Activated CD4-positive, alpha-beta T cell treated with anti-CD3 and anti-CD28 coated beads for 24 hours (primary cell): ENCODE results near the gene EFNA4.
A peak's percentile ranks its signal among the peaks of the same experiment; 100 is the strongest.

ENCODE experiments used
- DNase-seq, 2 donors: peaks; one replicate each; pipeline ENCODE4 v3.0.0-alpha.2; 2020; ENCODE audit warnings: low read depth in 2 of 2

EFNA4 gene

GRCh38 chr1:155051777-155052398 is 11.7 kb upstream of the EFNA4 start:
- peak in 1 of 2 donors; percentile 29 for DNase-seq

DNA sequence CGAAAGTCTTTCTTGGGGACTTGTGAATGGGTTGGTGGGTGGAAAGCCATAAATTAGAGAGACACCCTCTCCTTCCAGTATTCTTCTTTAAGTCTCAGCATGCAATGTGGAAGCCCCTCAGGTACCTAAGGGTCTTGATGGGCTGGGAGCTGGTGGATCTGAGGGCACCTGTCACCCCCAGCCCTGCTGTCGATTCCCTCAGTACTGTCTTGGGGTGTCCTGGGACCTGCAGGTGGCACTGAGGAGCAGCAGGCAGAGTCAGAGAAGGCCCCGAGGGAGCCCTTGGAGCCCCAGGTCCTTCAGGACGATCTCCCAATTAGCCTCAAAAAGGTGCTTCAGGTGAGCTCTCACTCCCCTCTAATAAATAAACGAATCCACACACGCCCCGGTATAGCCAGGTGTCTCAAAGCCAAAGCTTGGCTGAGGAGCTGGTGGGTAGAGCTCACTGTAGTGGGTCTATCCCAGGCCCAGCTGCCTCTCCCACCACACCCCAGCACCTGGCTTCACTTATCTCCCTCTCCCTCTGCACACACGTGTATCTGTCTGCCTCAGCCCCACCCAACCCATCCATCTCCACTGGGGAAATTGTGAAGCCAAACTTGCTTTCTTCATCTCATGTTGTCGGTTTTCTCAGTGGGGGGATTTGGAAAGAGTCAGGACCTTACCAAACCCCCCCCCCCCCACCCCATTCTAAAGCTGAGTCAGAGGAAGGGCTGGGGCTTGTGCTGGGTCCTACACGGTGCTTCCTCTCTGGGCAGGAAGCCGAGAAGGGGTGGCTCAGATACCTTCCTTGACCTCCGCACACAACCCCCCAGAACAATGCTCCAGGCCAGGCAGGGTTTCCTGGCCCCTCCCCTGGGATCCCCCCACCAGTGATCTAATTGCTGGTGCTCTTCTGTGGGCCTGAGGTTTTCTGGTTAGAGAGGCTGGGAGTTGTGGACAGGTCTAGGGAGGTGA is 10.8 kb upstream of the EFNA4 start:
- DNase-seq = no peak

DNA sequence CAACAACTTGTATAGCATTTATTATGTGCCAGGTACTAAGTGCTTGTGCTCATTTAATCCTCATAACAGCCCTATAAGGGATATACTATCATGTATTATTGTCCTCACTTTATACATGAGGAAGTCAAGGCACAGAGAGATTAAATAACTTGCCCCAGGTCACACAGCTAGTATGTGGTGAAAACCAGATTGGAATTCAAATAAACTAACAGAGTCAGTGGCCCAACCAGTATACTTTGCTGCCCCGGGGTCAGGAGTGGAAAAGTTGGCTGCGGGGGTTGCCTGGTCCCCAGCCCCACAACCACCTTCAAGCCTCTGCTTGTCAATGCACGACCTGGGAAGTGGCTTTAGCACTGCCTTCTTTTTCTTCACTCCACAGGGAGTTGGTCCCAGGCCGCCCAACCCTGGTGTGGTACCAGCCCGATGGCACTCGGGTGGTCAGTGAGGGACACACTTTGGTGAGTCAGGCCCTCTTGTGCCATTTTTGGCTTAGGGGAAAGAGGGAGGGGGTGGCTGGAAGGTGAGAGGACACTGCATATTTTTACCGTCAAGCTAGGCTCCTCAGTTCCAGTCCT is 9.9 kb upstream of the EFNA4 start:
- DNase-seq = no peak

GRCh38 chr1:155057104-155057503 is 6.4 kb upstream of the EFNA4 start:
- no peak for DNase-seq

- DNase-seq = no peak
Measured at GRCh38 chr1:155057788-155058211, 5.7 kb upstream of the EFNA4 start.

GRCh38 chr1:155060736-155061135 is 2.8 kb upstream of the EFNA4 start:
- DNase-seq = no peak

DNA sequence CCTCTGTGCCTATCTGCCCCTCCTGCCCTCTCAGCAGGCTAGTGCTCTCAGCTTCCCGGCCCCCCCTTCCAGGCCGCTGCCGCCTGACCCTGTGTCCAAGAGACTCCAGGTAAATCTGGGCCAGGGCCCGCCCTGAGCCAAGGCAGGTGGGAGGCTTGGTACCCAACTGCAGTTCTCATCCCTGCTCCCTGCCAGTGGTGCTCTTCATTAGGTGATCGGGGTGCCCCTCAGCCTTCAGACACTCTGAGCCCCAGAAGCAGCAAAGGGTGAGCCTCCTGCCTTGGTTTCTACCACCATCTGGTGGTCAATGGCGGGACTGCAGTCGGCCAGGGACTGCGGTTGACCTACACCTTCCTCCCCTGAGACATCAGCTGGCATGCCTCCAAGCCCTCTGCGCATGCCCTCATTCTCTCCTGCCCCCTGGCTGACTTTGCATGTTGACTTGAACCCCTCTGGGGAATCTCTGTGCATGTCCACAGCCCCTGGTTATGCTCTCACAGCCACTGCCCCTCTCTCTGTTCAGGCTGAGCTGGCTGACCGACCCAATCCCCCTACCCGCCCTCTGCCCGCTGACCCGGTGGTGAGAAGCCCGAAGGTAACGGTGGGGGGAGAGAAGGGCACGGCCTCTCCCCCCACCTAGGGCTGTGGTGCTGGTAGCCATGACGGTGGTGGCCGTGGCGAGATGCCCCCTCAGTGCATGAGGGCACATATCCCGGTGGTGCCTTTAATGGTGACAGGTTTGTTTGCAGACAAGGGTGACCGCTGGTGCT is 2.0 kb upstream of the EFNA4 start:
- DNase-seq = peak; percentile 95 to 98

DNA sequence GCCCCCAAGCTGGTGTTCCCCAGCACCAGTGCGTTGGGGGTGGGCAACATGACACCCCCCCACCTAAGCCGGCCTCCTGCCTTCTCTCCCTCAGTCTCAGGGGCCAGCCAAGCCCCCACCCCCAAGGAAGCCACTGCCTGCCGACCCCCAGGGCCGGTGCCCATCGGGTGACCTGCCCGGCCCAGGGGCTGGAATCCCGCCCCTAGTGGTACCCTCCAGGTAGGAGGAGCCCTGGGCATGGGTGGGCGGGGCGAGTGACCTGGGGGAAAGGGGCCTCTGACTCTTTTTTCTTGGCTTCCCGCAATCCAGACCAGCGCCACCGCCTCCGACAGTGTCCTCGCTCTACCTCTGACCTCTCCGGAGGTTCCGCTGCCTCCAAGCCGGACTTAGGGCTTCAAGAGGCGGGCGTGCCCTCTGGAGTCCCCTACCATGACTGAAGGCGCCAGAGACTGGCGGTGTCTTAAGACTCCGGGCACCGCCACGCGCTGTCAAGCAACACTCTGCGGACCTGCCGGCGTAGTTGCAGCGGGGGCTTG is 1.3 kb upstream of the EFNA4 start:
- DNase-seq = no peak

GRCh38 chr1:155062702-155063411 is 683 bp upstream of the EFNA4 start:
- DNase-seq = peak; percentile 73 to 77

- DNase-seq = no peak
Measured at GRCh38 chr1:155064111-155064831, 731 bp downstream of the EFNA4 start.

DNA sequence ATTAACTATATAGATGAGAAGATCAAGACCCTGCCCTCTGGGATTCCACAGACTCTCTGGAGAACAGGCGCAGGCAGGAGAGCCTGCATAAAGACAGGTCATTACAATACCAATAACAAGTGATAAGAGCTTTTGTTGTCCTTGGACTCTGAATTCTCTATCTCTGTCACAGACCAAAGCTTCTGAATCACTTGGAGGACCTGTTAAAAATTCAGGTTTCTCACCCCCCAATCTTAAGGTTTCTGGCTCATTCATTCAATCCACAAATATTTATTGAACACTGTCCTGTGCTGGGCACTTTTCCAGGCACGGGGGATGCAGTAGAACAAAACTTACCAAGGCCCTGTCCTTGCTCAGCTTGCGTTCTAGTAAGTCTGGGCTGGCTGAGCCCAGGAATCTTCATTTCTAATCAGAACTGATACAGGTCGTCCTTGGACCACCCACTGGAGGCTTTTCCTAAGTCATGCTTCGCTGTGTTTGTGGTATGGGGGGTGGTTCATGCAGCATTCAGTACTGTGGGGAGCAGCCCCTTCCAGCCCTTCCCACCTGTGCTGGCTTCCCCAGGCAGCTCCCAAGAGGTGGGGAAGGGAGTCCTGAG is 1.4 kb downstream of the EFNA4 start:
- no peak for DNase-seq

DNA sequence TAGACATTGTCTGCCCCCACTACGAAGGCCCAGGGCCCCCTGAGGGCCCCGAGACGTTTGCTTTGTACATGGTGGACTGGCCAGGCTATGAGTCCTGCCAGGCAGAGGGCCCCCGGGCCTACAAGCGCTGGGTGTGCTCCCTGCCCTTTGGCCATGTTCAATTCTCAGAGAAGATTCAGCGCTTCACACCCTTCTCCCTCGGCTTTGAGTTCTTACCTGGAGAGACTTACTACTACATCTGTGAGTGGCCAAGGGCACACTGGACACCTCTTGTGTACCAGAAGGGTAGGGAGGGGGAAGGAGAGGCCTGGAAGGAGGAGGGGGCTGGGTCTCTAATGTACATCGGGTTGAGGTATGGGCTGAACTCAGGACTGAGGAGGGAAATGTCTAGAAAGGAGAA is 3.2 kb downstream of the EFNA4 start:
- DNase-seq = no peak

GRCh38 chr1:155068599-155068998 is 5.1 kb downstream of the EFNA4 start:
- no peak for DNase-seq

- no peak for DNase-seq
Measured at GRCh38 chr1:155069551-155070157, 6.1 kb downstream of the EFNA4 start.

GRCh38 chr1:155070158-155070621 is 6.7 kb downstream of the EFNA4 start:
- no peak for DNase-seq

DNA sequence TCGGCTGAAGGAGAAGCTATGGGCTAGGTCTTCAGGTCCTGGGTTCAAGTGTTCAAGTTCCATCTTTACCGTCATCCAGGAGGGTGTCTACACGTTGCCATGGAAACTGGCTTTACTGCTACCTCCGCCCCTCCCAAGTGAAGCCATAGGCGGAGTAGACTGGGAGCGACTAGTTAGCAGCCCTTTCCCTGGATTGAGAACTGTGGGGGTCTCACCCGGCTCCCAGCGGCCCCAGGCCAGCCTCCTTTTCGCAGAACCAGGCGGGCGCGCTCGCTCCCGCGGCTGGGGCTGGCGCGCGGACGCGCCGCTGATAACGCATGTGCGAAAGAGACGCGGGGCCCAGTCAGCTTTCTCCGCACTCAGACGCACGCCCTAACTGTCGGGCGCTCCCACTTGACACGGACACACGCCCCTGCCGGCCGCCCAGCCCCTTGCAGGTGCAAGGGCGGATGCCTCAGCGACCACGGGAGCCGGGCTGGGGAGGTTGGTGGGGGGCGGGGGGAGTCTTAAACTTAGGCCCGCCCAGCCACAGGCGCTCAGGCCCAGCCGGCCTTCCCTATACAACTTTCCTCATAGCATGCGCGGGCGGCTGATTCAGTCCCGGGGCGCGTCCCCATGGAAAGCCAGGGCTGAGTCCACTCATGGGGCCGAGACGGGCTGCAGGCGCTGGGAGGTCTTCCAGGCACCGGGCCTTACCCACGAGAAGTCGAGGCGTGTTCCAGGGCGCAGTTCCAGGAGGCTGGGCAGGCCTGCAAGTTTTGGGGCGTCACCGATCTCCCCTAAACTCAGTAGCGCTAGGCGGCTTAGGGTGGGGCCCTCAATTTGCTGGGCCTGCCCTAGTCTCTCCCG is 7.4 kb downstream of the EFNA4 start:
- DNase-seq = peak; percentile 60 to 72

DNA sequence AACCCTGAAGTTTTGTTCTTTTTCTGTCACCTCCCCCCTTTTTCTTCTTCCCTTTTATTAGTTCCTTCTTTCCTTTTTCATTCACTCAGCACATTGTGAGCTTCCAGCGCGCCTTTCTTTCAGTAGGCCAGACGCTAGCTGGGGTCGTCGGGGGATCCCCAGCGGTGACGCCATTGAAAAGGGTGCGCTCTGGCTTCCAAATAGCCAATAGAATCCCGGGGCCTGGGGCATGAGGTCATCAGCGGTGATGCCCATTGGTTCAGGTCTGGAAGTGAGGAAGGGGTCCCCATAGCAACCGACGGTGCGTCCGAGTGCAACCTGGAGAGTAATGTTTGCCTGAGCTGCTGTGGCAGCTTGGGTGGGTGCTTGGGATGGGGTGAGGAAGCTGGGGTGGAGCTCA is 8.2 kb downstream of the EFNA4 start:
- DNase-seq = no peak

DNA sequence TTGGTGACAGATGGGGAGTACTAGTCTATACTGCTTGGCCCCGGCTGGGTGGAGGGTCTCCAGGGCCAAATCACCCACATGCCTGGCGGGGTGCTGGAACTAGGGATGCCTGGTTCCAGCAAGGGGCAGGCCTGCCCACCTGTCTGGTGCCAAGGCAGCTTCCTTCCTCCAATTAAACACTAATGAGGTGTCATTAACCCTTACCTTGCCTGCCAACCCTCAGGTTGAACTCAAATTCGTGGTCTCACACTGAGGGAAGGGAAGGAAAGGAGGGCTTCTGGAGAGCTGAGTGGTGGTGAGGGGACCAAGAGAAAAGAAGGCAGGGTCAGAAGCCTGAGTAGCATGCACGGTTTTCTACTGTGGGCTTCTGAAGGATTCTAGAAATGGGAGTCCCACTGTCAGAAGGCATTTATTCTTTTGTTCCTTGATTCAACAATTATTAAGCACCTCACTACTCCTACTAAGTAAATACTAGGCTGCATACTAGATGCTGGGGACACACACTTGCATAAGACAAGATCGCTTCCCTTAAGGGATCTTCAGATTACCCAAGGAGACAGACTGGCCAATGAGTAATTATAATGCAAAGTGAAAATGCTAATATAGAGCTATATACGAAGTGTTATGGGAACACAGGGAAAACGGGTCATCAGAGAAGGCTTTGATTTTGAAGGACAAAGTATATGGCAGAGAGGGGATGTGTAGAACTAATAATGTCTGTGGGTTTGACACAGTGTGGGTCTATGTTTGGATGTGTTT is 9.2 kb downstream of the EFNA4 start:
- no peak for DNase-seq
